NCI-H2171 treated with DMSO at 0.1 percent for 48 hours (cell line): ENCODE results near the gene APBA1.
A peak's percentile ranks its signal among the peaks of the same experiment; 100 is the strongest.

Source experiments
- DNase-seq: peaks from one replicate; lab custom pipeline; 2025; lab: John Stamatoyannopoulos, UW

The APBA1 gene

DNA sequence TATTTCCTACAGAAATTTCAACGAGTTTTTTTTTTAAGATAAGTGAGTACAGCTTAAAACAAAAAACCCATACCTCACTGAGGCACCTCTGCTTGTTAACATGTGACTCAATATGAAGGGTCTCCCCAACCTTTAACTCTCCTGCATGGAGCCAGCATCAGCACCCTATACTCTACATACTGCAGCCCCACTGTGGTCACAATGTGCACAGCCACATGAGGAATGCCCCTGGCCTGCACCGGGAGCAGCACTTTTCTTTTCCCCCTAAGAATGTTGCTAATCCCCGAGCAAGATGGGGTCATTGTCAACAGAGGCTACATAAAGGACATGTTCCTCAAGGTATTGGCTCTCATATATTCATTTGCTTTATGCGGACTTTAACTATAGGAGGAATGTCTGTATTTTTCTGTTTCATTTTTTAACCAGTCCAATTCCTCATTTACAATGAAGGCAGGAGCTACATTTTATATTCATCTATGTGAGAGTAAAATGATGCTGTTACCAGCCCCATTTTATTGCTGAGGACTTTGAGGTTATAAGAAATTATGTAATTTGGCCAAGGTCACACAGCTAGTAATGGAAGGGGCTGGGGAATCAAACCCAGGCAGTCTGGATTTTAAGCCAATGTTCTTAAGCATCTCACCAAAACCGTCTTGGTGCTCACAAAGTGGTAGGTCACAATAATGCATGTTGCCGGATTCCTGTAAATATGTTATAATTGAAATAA is 93.0 kb downstream of the APBA1 start:
- no peak for DNase-seq

DNA sequence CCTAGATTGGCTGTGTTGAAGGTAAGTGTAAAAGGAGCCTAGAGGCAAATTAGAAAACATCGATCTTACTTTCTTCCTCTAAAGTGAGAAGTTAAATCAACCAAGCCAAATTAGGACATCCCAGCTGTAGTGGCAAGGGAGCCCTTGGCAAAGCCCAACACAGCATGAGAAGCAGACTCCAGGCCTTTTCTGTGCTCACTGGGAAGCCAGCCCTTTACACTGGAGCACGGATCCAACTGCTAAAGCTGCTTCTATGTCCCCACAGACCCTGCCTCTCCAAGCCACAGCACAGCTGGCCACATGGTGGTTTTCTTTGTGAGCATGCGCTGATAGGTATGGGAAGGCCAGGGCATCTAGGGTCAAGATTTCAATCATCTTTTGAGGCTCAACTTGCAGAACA is 94.1 kb downstream of the APBA1 start:
- no peak for DNase-seq

DNA sequence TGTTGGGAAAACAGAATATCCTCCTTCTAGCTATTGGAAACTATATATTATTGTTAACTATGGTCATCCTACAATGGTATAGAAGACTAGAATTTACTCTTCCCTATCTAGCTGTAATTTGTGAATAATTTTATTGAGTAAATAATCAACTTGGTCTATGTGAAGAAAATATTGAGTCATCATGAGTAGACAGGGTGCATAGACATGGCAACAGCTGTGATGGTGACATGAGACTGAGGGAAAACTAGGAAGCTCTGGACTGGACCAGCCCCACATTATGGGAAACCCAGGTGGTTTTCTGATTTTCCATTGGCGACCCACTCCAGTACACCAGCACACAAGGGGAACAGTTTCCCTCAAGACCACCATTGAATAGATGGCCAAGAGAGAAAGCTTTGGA is 95.0 kb downstream of the APBA1 start:
- no peak for DNase-seq

DNA sequence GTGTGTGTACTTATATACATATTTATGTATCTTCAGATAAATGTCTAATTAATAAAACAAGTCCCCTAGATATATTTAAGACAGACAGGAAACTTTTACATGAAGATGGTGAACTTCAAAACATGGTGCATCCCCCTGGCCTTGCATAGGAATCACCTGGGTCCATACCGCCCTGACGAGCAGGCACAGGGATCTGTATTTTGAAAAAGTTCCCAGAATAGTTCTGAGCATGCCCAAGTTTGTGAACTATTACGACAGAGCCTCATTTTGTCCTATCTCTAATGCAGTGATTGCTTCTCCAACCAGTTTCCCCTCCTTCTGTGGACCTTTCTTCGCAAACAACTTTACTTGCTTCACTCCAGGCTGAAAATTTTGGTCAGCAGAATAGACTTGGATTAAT is 98.1 kb downstream of the APBA1 start:
- no peak for DNase-seq

DNA sequence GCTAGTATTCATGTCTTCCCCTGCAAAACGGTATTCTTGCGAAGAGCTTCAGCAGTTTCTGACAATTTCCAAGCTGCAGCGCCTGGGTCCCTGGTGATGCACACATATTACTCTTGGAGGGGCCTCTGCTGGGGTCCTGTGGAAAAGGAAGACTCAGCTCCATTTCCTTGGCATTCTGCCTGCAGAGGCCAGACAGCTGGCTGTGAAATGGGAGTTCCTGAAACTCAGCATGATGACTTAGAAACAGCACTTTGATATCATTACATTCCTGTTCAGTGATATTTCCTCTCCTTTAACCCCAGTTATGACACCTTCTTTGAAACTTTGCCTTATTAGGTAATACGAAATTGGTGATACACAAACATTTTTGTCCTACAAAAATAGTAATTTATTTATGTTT is 98.5 kb downstream of the APBA1 start:
- DNase-seq, result peak; percentile 66

DNA sequence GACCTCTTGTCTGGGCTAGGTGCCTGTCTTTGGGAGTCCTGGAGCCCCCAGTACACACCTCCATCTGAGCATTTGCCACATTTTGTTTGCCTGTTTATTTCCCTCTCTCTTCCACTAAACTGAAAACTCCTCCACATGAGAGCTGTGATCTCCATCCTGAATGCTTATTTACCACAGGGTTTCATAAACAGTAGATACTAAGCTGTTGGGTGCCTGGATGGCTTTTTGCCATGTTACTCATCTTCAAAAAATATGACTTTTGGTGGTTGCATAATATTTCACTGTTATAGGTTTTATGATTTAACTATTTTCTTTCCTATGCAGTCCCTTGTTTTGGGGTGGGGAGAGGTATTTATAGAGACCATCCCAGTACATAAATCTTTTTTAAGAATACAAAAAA is 99.6 kb downstream of the APBA1 start:
- DNase-seq, result no peak

DNA sequence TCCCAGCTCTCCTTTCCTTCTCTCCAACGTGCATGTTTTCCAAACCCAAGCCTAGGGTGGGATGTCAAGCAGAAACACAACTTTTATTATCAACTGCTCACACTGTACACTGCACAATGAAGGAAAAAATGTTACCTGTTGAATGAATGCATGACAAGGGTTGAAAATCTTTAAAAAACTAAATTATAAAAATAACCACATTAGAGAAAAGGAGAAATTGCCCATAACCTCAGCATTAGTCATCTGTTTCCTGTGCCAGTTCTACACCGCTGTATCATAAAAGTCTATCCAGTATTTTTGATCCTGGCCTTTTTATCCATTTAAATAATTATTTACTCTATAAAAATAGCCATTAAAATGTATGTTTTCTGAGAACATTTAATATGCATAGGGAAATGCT is 101.1 kb downstream of the APBA1 start:
- no peak for DNase-seq

DNA sequence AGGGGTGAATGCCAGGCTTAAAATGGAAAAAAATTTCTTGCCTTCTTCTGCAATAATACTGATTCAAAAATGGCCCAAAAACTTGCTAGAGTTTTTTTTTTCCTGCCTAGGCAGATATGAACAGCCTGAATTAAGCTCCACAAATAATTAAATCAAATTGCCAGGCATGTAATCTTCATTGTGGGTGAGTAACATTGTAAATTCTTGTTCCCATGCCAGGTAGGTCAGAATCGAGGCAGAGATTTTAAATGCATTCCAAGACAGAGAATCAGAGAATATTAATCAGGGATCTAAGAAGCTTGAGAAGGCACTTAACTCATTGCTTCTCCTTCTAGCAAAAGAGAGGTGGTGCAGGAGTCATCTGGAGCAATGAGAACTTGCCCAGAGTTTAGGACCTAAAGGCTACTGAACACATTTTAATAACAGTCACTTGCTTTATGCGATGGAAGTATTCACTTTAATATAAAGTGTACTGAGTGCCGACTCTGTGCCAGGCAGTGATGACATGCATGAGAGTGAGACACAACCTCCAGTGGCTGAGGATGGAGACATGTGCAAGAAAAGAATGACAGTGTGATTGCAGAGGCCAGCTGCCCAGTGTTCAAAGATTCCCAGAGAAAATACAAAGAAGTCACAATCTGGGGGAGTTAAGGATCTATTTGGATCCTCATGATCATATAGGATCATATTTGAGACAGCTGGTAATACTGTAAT is 102.3 kb downstream of the APBA1 start:
- no peak for DNase-seq

DNA sequence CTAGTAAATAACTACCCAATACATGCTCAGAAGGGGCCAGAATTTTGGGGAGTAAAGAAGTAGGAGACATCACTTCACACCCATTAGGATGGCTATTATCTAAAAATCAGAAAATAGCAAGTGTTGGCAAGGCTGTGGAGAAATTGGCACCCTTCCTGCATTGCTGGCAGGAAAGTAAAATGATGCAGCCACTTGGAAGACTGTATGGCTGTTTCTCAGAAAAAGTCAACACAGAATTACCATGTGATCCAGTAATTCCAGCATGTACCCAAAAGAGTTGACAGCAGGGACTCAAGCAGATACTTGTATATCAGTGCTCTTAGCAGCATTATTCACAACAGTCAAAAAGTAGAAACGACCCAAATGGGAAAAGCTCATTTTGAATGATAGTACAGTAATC is 107.6 kb downstream of the APBA1 start:
- DNase-seq, result no peak

DNA sequence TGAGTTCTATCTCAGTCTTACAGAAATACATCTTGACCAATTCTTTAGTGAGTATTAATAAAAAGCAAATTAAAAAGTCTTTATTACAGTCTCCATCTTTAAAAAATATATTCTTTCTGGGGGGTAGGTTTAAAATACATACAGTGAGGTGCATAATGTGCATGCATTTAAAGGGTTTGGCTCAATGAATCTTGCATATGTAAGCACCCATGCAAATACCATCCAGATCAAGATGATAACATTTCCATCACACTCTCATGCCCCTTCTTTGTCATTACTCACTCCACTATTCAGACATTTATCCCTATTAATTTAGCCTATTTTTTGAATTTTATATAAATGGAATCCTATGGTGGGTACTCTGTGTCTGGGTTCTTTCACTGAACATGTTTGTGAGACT is 113.0 kb downstream of the APBA1 start:
- no peak for DNase-seq

DNA sequence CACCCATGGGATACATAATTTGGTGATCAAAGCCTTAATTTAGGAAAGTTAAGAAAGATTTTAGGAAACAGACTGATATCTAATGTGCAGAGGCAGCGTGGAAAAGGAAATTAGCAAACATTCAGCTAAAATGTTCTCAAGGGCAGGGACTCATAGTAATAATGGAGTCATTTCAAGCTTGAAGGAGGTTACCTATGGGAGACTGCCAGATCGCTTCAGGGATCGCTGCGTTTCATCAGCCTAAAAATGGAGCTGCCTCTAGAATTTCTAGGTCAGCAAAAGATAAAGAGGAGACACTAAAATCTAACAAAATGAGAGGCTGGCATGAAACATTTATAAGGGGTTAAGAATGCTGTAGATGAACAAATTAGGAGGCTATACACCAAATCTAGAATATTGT is 115.5 kb downstream of the APBA1 start:
- DNase-seq, result no peak

DNA sequence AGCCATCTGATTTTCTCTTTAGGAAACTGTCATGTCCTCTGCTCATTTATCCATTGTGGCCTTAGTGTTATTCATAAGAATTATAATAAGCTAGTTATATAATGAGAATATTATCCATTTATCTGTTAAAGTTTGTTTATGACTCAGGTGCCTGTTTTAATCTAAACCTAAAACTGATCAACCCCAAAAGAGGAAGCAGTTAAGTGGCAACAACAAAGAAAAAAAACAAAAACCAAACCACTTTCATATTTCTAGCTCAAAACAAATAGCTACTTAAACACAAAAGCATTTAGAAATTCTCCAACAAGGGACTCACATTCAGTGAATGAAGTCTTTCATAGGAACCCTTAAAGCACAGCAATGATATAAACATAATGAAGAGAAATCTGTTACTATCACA is 116.4 kb downstream of the APBA1 start:
- DNase-seq, result no peak

DNA sequence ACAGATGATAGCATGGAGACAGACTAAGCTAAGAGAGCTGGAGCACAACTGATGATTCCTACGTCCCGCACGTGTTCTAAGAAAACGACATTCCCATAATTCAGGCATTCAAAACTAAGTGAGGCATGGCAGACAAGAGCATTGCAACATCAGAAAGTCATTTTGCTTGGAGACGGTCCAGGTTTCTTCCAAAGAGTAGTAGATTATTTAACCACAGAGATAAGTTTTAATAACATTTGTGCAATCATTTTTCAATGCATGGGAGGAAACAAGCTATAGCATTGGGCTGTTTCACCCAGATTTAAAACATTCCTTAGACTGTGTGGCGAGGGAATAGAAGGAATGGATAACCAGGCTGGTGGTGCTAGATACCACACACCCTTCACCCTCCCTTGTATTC is 117.2 kb downstream of the APBA1 start:
- no peak for DNase-seq

DNA sequence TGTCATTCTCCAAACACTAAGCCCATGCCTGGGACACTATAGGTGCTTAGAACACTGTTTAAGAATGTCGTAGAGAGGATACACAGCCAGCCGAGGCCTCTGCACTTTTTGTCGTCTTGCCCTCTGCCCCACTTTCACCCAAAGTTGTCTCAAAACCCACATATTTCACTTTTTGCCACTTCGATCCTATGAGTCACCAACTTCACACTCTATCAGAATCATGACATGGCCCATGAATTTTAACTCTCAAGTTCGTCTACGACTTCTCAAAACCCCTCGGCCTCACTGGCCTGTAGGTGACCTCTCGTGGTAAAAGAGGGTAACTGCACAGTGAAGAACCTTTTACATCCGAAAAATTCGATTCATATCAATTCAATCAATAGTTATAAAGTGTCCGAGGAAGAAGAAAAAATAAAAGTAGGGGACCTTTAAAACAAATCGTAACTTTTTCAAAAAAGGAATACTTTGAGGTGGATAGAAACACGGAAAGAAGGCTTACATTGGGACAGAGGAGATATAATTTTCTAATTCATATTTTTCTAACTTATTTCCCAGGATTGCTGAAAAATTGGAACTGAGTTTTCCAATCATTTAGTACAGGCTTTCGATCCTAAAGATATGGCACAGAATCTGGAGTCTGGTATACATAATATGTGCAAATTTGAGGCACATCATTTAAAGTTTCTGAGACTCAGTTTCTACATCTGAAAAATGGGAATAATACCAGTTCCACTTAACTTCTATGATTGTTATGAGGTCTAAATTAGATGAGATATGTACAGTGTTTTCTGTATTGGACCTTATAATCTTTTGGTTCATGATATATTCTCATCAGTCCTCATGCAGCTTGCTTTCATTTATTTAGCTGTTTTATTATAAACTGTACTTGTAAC is 122.6 kb downstream of the APBA1 start:
- peak; percentile 38 for DNase-seq

DNA sequence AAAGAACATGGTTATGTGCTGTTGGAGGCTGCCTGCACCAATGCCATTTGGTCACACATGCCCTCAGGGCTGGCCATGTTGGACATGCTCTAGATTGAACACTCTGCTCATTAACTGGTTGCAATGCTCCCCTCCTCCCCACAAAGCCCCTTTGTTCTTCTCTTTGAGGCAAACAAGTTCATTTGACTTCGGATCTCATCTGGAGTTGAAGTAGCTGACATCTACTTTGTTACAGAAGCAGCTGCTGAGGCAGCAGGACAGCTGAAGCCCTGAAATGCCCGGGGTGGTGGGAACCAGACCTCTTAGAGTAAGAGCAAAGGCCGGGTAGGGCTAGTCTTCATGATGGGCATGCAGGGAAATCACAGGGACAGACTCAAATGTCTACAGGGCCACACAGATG is 123.5 kb downstream of the APBA1 start:
- DNase-seq, result no peak

DNA sequence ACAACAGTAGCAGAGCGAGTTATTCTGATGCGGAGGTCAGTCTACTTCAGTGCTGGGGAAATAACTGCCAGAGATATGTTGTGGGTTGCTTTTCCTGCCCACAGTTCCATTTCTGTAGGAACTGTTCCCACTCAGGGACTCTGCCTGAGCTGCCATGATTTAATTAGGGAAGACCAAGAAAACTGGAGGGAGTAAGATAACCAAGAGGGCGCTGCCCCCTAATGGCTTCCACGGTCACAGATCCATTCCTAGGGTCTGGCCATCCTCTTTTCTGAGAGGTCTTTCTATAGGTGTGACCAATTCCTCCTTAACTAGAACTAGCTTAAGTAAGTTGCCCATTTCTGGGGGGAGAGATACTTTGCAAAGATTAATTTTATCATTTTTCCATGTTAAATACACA is 125.9 kb downstream of the APBA1 start:
- DNase-seq, result peak; percentile 17

DNA sequence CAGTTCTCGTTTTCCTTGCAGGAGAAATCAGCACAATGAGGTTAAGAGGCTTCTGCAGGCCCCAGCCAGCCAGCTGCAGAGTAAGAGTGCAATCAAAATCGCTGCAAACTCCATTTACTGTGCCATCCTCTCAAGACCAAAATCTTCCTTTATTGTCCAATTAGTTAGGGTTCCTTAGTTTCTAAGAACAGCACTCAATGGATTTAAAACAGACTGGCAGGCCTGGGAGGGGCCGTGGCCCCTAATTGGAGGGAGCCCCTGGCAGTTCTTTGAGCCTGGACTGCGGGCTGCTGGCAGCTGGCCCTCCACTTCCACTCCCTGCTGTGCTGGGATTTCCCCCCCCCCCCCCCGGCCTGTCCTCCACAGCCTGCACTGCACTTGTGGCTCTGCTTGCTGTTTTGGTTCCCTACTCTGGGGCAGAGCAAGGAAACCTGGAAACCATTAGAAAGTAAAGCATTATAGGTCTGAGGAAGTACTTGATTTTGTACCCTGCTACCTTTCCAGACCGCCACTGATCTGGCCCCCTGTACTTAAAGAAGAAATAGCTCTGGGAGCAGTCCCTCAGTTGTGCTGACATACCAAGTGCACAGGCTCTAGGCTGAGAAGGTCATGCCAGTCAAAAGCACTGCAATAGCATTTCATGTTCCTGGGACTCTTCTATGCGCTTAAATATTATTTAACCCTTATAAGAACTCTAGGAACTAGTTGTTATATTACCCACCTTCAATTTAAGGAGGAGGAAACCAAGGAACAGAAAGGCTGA is 129.0 kb downstream of the APBA1 start:
- DNase-seq, result peak; percentile 32

DNA sequence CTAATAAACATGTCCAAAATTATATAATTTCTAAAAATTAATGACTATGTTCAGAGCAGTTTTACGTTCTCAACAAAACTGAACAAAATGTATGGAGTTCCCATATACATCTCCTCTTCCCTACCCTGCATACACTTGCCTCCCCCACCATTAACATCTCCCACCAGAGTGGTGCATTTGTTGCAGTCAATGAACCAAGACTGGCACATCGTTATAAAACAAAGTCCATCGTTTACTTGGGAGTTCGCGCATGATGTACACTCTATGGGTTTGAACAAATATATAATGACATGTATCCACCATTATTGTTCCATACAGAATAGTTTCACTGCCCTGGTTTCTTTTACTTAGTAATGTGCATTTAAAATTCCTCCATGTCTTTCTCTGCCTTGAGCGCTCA is 130.1 kb downstream of the APBA1 start:
- DNase-seq, result no peak

DNA sequence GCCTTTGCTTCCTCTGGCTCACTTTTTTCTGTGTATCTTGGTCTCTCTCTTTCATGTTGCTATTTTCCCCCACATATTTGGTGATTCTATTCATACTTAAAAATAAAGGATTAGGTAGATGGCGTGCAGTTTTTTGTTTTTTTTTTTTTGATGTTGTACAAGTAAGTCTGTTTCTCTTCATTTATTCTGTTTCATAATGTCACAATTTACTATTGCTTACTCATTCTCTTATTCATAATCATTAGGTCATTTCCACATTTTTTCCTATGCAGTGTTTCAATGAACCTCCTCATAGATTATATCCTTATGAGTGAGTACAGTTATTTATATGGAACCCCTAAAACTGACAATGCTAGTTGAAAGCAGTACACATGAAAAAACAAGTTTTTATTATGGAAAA is 136.3 kb downstream of the APBA1 start:
- DNase-seq, result no peak

DNA sequence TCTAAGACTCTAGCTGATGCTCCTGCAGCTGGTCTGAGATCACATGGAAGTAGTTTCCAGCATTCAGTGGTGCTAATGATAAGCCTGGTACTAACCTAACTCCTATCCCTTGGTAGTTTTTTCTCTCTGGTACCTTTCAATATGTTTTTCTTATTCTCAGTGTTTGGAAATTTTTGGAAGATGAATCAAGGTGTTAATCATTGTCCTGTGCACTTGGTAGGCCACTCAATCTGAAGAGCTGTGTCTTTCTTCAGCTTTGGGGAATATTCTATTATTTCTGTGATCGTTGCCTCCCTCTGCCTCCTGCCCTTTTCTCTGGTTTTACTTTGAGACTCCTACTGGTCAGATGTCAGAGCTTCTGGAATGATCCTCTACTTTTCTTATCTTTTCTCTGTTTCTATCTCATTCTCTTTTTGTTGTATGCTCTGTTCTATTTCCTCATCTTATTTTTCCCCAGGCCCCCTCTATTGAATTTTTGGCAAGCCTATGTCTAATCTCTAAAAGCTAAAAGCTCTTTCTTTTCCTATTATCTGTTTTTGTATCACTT is 136.8 kb downstream of the APBA1 start:
- DNase-seq, result no peak

DNA sequence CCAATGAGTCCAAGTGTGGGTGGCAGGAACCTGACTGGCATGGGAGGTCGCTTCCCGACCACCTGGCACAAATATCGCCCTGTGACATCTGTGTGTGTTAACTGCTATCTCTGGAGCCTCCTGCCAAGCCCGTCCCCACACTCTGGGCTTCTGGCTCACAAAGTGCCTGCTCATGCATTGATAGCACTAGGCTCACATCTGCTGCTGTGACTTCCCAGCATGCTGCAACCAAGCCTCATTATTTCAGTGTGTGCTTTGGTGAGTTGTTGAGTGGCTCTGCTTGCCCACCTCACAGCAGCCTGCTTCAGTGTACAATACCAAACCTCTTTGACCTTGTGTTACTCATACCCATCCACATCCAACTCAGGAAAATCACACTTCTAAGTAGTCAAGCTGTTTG is 139.8 kb downstream of the APBA1 start:
- peak; percentile 87 for DNase-seq

DNA sequence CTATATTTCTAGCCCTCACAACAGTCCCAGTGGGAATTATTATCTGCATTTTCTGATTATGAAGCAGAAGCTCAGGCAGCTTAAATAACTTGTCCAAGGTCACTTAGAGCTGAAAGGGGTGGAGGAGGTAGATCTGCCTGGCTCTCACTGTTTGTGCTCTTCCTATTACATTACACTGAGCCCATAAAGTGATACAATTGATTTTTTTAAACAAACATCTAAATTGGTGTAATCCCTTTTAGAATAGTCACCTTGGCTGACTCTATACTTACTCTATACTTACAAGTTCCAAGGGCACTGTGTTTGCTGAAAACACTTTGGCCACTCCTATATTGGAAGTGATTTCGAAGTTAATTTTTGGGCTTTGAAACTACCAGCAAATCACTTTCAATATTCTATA is 144.7 kb downstream of the APBA1 start:
- DNase-seq, result no peak
